B cell (primary cell): ENCODE results near the gene FAM149B1. TPM values are rescaled to one million over a fixed set of nuclear protein-coding genes. Genes with fewer than 3 reads are reported as not detected.

Experiments
- ATAC-seq: fragments of 200-7000 bp; cut with Tn5 transposase; one replicate; pipeline ENCODE4 v1.10.0; 2021; ENCODE audit warnings: low read depth, mild to moderate bottlenecking, moderate number of reproducible peaks, moderate library complexity
- CTCF ChIA-PET: fragments of 350-600 bp; sonication (Branson Sonifier 250); formaldehyde crosslinking; loops from one replicate; lab custom pipeline; 2021; ENCODE audit warnings: antibody characterized with exemption, inconsistent platforms; lab: Charles Lee
- POLR2A ChIA-PET: fragments of 350-600 bp; sonication (Branson Sonifier 250); formaldehyde crosslinking; loops from one replicate; lab custom pipeline; 2021; ENCODE audit warnings: antibody characterized with exemption; lab: Charles Lee
- DNase-seq: peaks from one replicate; pipeline ENCODE4 v3.0.0; 2013
- H2AFZ ChIP-seq: 2 replicates; pipeline ENCODE4 v1.6.1; 2012; ENCODE audit warnings: mild to moderate bottlenecking, low read depth, low read length; ENCODE audit not compliant: insufficient read depth, poor library complexity, severe bottlenecking
- H3K27ac ChIP-seq, 2 donors: 1 replicate in 1 of 2; 2 replicates in 1 of 2; pipeline ENCODE4 v1.5.1; 2012 to 2013; ENCODE audit warnings: low read length in 2 of 2, mild to moderate bottlenecking in 2 of 2, moderate library complexity in 1 of 2
- H3K27me3 ChIP-seq, 4 experiments: fragments of 200-600 bp in 1 of 4; sonication (generic) in 1 of 4; replicated peaks in 1 of 4; 1 replicate in 2 of 4; 2 replicates in 2 of 4; pipeline versions ENCODE4 v1.6.1 to v1.7.0; 2013 to 2016; ENCODE audit warnings: low read length in 3 of 4, mild to moderate bottlenecking in 2 of 4, mixed read lengths in 1 of 4, moderate library complexity in 1 of 4; ENCODE audit not compliant: insufficient read depth in 4 of 4, control insufficient read depth in 3 of 4; ENCODE audit errors: control extremely low read depth in 1 of 4
- H3K36me3 ChIP-seq, 2 experiments: replicated peaks in 1 of 2; 1 replicate in 1 of 2; 2 replicates in 1 of 2; pipeline versions ENCODE4 v1.6.1 to v1.7.1; 2013; ENCODE audit warnings: low read length in 1 of 2; ENCODE audit not compliant: insufficient read depth in 2 of 2, control insufficient read depth in 1 of 2; ENCODE audit errors: control extremely low read depth in 1 of 2, extremely low read depth in 1 of 2
- H3K4me1 ChIP-seq, 2 donors: fragments of 200-600 bp in 1 of 2; sonication (generic) in 1 of 2; 1 replicate in 1 of 2; 2 replicates in 1 of 2; pipeline versions ENCODE4 v1.5.1 to v1.6.1; 2013 to 2017; ENCODE audit warnings: low read length in 2 of 2; ENCODE audit not compliant: control insufficient read depth in 2 of 2, insufficient read depth in 2 of 2
- H3K4me2 ChIP-seq: replicated peaks from 2 replicates; pipeline ENCODE3; 2012; ENCODE audit warnings: mild to moderate bottlenecking, low read depth, low read length; ENCODE audit not compliant: poor library complexity, severe bottlenecking
- H3K4me3 ChIP-seq, 5 experiments: fragments of 200-600 bp in 1 of 5; sonication (generic) in 1 of 5; 1 replicate in 3 of 5; 2 replicates in 2 of 5; pipeline versions ENCODE4 v1.5.1 to v1.7.0; 2011 to 2016; ENCODE audit warnings: low read length in 4 of 5, mild to moderate bottlenecking in 4 of 5, low read depth in 2 of 5, control low read depth in 1 of 5, moderate library complexity in 1 of 5; ENCODE audit not compliant: insufficient read depth in 1 of 5; ENCODE audit errors: control extremely low read depth in 1 of 5, extremely low read depth in 1 of 5
- H3K79me2 ChIP-seq: fragments of 200-600 bp; sonication (generic); one replicate; pipeline ENCODE4 v1.6.0; 2016; ENCODE audit warnings: low read length; ENCODE audit not compliant: control insufficient read depth, insufficient read depth
- H3K9ac ChIP-seq: fragments of 200-600 bp; sonication (generic); 2 replicates; pipeline ENCODE4 v1.6.1; 2017; ENCODE audit warnings: mild to moderate bottlenecking, low read length, moderate library complexity
- H3K9me3 ChIP-seq, 3 donors: one replicate each; pipeline versions ENCODE4 v1.6.1 to v1.7.1; 2013; ENCODE audit warnings: low read length in 2 of 3; ENCODE audit not compliant: control insufficient read depth in 2 of 3, insufficient read depth in 1 of 3; ENCODE audit errors: control extremely low read depth in 1 of 3
- H4K20me1 ChIP-seq: 2 replicates; pipeline ENCODE4 v1.6.0; 2012; ENCODE audit warnings: mild to moderate bottlenecking, low read length; ENCODE audit not compliant: insufficient read depth, control insufficient read depth, poor library complexity, severe bottlenecking
- H3K27ac Mint-ChIP-seq: one replicate; pipeline ENCODE4 v1.8.0; 2021; ENCODE audit warnings: mixed read lengths
- H3K27me3 Mint-ChIP-seq: one replicate; pipeline ENCODE4 v1.8.0; 2021; ENCODE audit warnings: mixed read lengths
- H3K4me1 Mint-ChIP-seq: one replicate; pipeline ENCODE4 v1.8.0; 2021; ENCODE audit warnings: mixed read lengths
- H3K4me3 Mint-ChIP-seq: one replicate; pipeline ENCODE4 v1.8.0; 2021; ENCODE audit warnings: mixed read lengths
- H3K9me3 Mint-ChIP-seq: one replicate; pipeline ENCODE4 v1.8.0; 2022; ENCODE audit warnings: mixed read lengths; ENCODE audit not compliant: insufficient read depth
- EZH2 ChIP-seq: IDR thresholded peaks from 2 replicates; pipeline ENCODE4 v1.6.1; 2012; ENCODE audit warnings: borderline replicate concordance, low read depth, mild to moderate bottlenecking, moderate library complexity, low read length; ENCODE audit not compliant: insufficient read depth, poor library complexity, severe bottlenecking
- WGBS: methylation state at CpG from one replicate; pipeline ENCODE4 v1.1.5; 2013; ENCODE audit warnings: missing lambda C conversion rate; ENCODE audit not compliant: insufficient coverage; 5-methylcytosine and 5-hydroxymethylcytosine counted together
- intact Hi-C: fragments of 100-400 bp; cut with micrococcal nuclease; formaldehyde crosslinking; loops from one replicate; pipeline ENCODE4 v1.10.0; 2022
- polyA plus RNA-seq: library from polyadenylated mRNA; depleted of rRNA; stranded (reverse); fragments of >200 nt; gene quantifications from 2 replicates; pipeline ENCODE4 v1.2.3, GENCODE V29; 2012
- total RNA-seq, 2 donors: library from RNA; stranded (reverse); fragments of 120-200 nt in 1 of 2; gene quantifications; 1 replicate in 1 of 2; 2 replicates in 1 of 2; pipeline versions ENCODE4 v1.2.3 to v1.2.4, GENCODE V29; 2013 to 2022
- TF ChIP-seq, protein P1 (sequence below): fragments of 200-600 bp; IDR thresholded peaks from one replicate; pipeline ENCODE4 v1.8.0; 2022; ENCODE audit warnings: antibody characterized with exemption, mild to moderate bottlenecking

FAM149B1 gene
- total and polyA plus RNA-seq, 2 donors (not counting 1 experiment from before 2014, with no cell fraction given): 22.5 to 24.3 TPM

DNA sequence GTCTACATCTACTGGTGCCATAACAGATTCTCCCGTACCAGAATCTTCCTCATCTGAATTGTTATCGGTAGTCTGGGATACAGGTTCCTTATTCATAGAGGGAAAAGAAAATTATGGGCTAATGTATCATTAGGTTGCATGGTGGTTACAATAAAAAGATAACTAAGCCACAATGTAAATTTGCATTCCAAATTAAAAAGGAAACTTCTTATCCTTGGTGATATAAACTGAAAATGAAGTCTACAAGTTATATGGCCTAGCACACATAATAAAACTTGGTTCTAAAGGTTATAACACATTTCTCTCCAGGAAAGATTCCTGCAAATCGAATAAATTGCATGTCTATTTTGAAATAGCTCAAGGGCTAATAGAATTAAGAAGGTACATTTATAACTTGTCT is 33.2 kb upstream of the FAM149B1 start:
- H3K36me3 ChIP-seq: peaks cover 14 to 77% of the 10 kb centered on the region in 2 experiments
- H3K27ac Mint-ChIP-seq: no peak overlapping the region
- ATAC-seq: no peak
- H3K4me3 Mint-ChIP-seq: no peak overlapping the region
- H3K4me3 ChIP-seq: no peak overlapping the region
- no peak overlapping the region for H3K9ac ChIP-seq
- no peak for DNase-seq
- no peaks in the 10 kb centered on the region for H3K79me2 ChIP-seq
- H3K4me1 ChIP-seq: no peaks in the 10 kb centered on the region
- H4K20me1 ChIP-seq: no peaks in the 10 kb centered on the region
- CTCF ChIA-PET: interaction anchor here (1.2 to 1.3 kb wide), 2 partner anchors 24 to 38 kb away, joined by 3 to 5 read pairs; partner anchors contain the start of gene P4HA1
- H3K9me3 Mint-ChIP-seq: no peaks in the 10 kb centered on the region
- no peak overlapping the region for H3K27ac ChIP-seq
- H3K9me3 ChIP-seq: peaks cover 0 to 1% (median 0%) of the 10 kb centered on the region in 3 donors
- H2AFZ ChIP-seq: no peak overlapping the region
- H3K27me3 Mint-ChIP-seq: no peaks in the 10 kb centered on the region
- POLR2A ChIA-PET: no interaction called here
- intact Hi-C loops: loop anchor here (5.0 kb wide), 1 partner anchor 37 kb away; the partner anchor contains the start of gene P4HA1
- H3K27me3 ChIP-seq: no peaks in the 10 kb centered on the region
- peaks cover 15% of the 10 kb centered on the region for H3K4me1 Mint-ChIP-seq
- H3K4me2 ChIP-seq: no peak overlapping the region
- no peak for TF ChIP-seq EZH2
- TF ChIP-seq, protein P1, sequence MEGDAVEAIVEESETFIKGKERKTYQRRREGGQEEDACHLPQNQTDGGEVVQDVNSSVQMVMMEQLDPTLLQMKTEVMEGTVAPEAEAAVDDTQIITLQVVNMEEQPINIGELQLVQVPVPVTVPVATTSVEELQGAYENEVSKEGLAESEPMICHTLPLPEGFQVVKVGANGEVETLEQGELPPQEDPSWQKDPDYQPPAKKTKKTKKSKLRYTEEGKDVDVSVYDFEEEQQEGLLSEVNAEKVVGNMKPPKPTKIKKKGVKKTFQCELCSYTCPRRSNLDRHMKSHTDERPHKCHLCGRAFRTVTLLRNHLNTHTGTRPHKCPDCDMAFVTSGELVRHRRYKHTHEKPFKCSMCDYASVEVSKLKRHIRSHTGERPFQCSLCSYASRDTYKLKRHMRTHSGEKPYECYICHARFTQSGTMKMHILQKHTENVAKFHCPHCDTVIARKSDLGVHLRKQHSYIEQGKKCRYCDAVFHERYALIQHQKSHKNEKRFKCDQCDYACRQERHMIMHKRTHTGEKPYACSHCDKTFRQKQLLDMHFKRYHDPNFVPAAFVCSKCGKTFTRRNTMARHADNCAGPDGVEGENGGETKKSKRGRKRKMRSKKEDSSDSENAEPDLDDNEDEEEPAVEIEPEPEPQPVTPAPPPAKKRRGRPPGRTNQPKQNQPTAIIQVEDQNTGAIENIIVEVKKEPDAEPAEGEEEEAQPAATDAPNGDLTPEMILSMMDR: no peak
- WGBS: no CpG with 5 or more reads among the region's 3 CpGs

DNA sequence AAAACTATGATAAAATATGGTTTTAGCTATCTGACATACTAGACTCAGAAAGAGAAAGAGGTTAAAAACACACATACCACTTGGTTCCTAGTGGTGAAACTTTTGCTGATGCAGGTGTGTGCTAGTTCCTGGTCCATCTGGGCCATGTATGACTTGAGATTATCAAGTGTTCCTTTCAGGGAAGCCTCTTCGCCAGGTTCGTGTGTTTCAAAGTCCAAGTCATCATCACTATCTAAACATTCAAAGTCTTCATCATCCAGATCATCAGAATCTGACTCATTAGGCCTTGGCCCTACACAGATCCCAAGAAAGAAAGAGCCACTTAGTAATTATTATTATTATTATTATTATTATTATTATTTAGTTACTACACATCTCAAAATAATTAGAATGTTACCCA is 31.3 kb upstream of the FAM149B1 start:
- CTCF ChIA-PET: interaction anchor here (0.8 to 1.6 kb wide), 3 partner anchors 11 to 40 kb away, joined by 3 to 6 read pairs (median 6); partner anchors contain the start of gene P4HA1
- peaks cover 15 to 76% of the 10 kb centered on the region in 2 experiments for H3K36me3 ChIP-seq
- intact Hi-C loops: no loop called here

More for the DNA sequence above, 31.3 kb upstream of the FAM149B1 start:
- Histone ChIP-seq H3K4me2 (no peak overlapping the region), H3K27ac (no peak overlapping the region), H4K20me1 (no peaks in the 10 kb centered on the region), H3K27me3 (no peaks in the 10 kb centered on the region), H3K9me3 (peaks cover 0 to 1% (median 0%) of the 10 kb centered on the region in 3 donors), H2AFZ (no peak overlapping the region), H3K4me1 (no peaks in the 10 kb centered on the region), H3K9ac (no peak overlapping the region), H3K4me3 (no peak overlapping the region), H3K79me2 (no peaks in the 10 kb centered on the region)
- DNase-seq (no peak), ATAC-seq (no peak)
- TF ChIP-seq, protein P1: no peak
- TF ChIP-seq EZH2: no peak
- Mint-ChIP-seq H3K27ac (no peak overlapping the region), H3K27me3 (no peaks in the 10 kb centered on the region), H3K9me3 (no peaks in the 10 kb centered on the region), H3K4me3 (no peak overlapping the region), H3K4me1 (peaks cover 14% of the 10 kb centered on the region)
- WGBS: no CpG with 5 or more reads among the region's 2 CpGs
- POLR2A ChIA-PET: no interaction called here
